Stimulated activated CD4-positive, alpha-beta T cell treated with anti-CD3 and anti-CD28 coated beads, Interleukin-2, amount 100 ng/mL, for 24 hours (primary cell): ENCODE results near the gene KIR3DL2.
"Not testable (repeated sequence)": the region's sequence is repeated elsewhere in the genome, so short reads cannot be mapped to it uniquely, and the experiment has no call there.

Experiments
- DNase-seq, 2 donors: peaks; one replicate each; pipeline ENCODE4 v3.0.0-alpha.2; 2020

KIR3DL2 gene

GRCh38 chr19:54873990-54874389 lies 23.7 kb downstream of the KIR3DL2 start, which contains the start of gene FCAR:
Gene FCAR (plus strand): TSS chr19:54874235. CDS start chr19:54874290, 55 bp downstream.
- DNase-seq: no peak

- DNase-seq: no peak
These were observed 25.3 kb downstream of the KIR3DL2 start for GRCh38 chr19:54875506-54875905.

- no peak for DNase-seq
These were observed 27.2 kb downstream of the KIR3DL2 start for GRCh38 chr19:54877471-54877870.

- no peak for DNase-seq
These were observed 31.6 kb downstream of the KIR3DL2 start for GRCh38 chr19:54881884-54882283.

GRCh38 chr19:54882758-54883157 lies 32.5 kb downstream of the KIR3DL2 start:
- no peak for DNase-seq

- no peak for DNase-seq
These were observed 33.0 kb downstream of the KIR3DL2 start for GRCh38 chr19:54883228-54883627.

GRCh38 chr19:54888239-54888638 lies 38.0 kb downstream of the KIR3DL2 start:
- DNase-seq: no peak

GRCh38 chr19:54889566-54889965 lies 39.3 kb downstream of the KIR3DL2 start:
- no peak for DNase-seq

- DNase-seq: no peak
These were observed 43.2 kb downstream of the KIR3DL2 start for GRCh38 chr19:54893406-54893805.

- DNase-seq: not testable (repeated sequence)
These were observed 43.9 kb downstream of the KIR3DL2 start for GRCh38 chr19:54894106-54894505.

- DNase-seq: no peak
These were observed 45.8 kb downstream of the KIR3DL2 start for GRCh38 chr19:54896036-54896435.

- DNase-seq: not testable (repeated sequence)
These were observed 48.4 kb downstream of the KIR3DL2 start for GRCh38 chr19:54898685-54899084.

GRCh38 chr19:54899646-54900045 lies 49.4 kb downstream of the KIR3DL2 start:
- not testable (repeated sequence) for DNase-seq

- DNase-seq: not testable (repeated sequence)
These were observed 50.9 kb downstream of the KIR3DL2 start for GRCh38 chr19:54901153-54901552.

- DNase-seq: no peak
These were observed 51.8 kb downstream of the KIR3DL2 start for GRCh38 chr19:54902061-54902460.

GRCh38 chr19:54903303-54903702 lies 53.1 kb downstream of the KIR3DL2 start:
- no peak for DNase-seq

GRCh38 chr19:54904261-54904660 lies 54.0 kb downstream of the KIR3DL2 start:
- DNase-seq: not testable (repeated sequence)

- DNase-seq: no peak
These were observed 55.2 kb downstream of the KIR3DL2 start for GRCh38 chr19:54905421-54905802.

- DNase-seq: no peak
These were observed 55.7 kb downstream of the KIR3DL2 start, which contains the start of gene NCR1 for GRCh38 chr19:54905803-54906511. Gene NCR1 (plus strand): TSS chr19:54906148. CDS start chr19:54906188, 40 bp downstream.

GRCh38 chr19:54906819-54907218 lies 56.6 kb downstream of the KIR3DL2 start:
- no peak for DNase-seq

GRCh38 chr19:54907899-54908298 lies 57.7 kb downstream of the KIR3DL2 start:
- not testable (repeated sequence) for DNase-seq
